ENCODE data around the gene FOXN3. TPM values are rescaled to one million over a fixed set of nuclear protein-coding genes. Genes with fewer than 3 reads are reported as not detected.

Gene FOXN3
- polyA plus RNA-seq, 1 donor (not counting 4 experiments of a cell fraction or from before 2014, with no cell fraction given) = 10.2 TPM

GRCh38 chr14:89428173-89428523 lies 11.1 kb upstream of the FOXN3 start:
- TF ChIP-seq EZH2 (IDR thresholded peaks at IDR 0.05; ENCODE audit: low read length) = no peak
- no peak for TF ChIP-seq CTCF (optimal IDR thresholded peaks at IDR 0.05 in 1 of 3, IDR thresholded peaks at IDR 0.05 in 1 of 3, conservative IDR thresholded peaks at IDR 0.05 in 1 of 3; ENCODE audit: extremely low read depth in 1 of 3, insufficient read depth in 2 of 3, low read length in 3 of 3)
- H3K4me2 ChIP-seq (ENCODE audit: control insufficient read depth, extremely low read depth, insufficient read depth, low read depth, low read length) = peak overlapping the region; percentile 74
- dilution Hi-C loops (cut with MboI; ENCODE audit: extremely low pct_ligation_motif_present, low sequenced_read_pairs) = no loop called here
- H3K36me3 ChIP-seq (ENCODE audit: control insufficient read depth in 2 of 2, extremely low read depth in 1 of 2, insufficient read depth in 2 of 2, low read length in 2 of 2) = no peaks in the 10 kb centered on the region
- H3K27me3 ChIP-seq (ENCODE audit: control insufficient read depth, extremely low read depth, insufficient read depth, low read length) = no peaks in the 10 kb centered on the region
- no peaks in the 10 kb centered on the region for H4K20me1 ChIP-seq (ENCODE audit: control insufficient read depth, extremely low read depth, insufficient read depth, low read length)
- peak overlapping the region; percentile 76 for H3K27ac ChIP-seq (ENCODE audit: control insufficient read depth, insufficient read depth, low read length)
- H3K79me2 ChIP-seq (ENCODE audit: control insufficient read depth, insufficient read depth, low read length) = no peaks in the 10 kb centered on the region
- DNase-seq (ENCODE audit: low read depth, low spot score) (no peak), FAIRE-seq (no peak)
- H3K9me1 ChIP-seq (ENCODE audit: control insufficient read depth, extremely low read depth, insufficient read depth, low read length) = no peaks in the 10 kb centered on the region
- H3K9ac ChIP-seq (ENCODE audit: control insufficient read depth, extremely low read depth, insufficient read depth, low read length) = no peak overlapping the region
- peak overlapping the region; percentile 37 for H2AFZ ChIP-seq (ENCODE audit: control insufficient read depth, low read length)
- peaks cover 44% of the 10 kb centered on the region for H3K4me1 ChIP-seq (ENCODE audit: control insufficient read depth, extremely low read depth, insufficient read depth, low read length)
- H3K9me3 ChIP-seq (ENCODE audit: control insufficient read depth, low read depth, low read length) = no peaks in the 10 kb centered on the region
- peak overlapping the region in 1 of 3 experiments; percentile 48 for H3K4me3 ChIP-seq (ENCODE audit: control insufficient read depth in 2 of 3, extremely low read depth in 1 of 3, insufficient read depth in 2 of 3, low read depth in 1 of 3, low read length in 3 of 3)

- Histone ChIP-seq H3K36me3 (ENCODE audit: control insufficient read depth in 2 of 2, extremely low read depth in 1 of 2, insufficient read depth in 2 of 2, low read length in 2 of 2) (no peaks in the 10 kb centered on the region), H3K27me3 (ENCODE audit: control insufficient read depth, extremely low read depth, insufficient read depth, low read length) (no peaks in the 10 kb centered on the region), H3K27ac (ENCODE audit: control insufficient read depth, insufficient read depth, low read length) (no peak overlapping the region), H3K4me2 (ENCODE audit: control insufficient read depth, extremely low read depth, insufficient read depth, low read depth, low read length) (peak overlapping the region; percentile 74), H3K9ac (ENCODE audit: control insufficient read depth, extremely low read depth, insufficient read depth, low read length) (no peak overlapping the region), H2AFZ (ENCODE audit: control insufficient read depth, low read length) (no peak overlapping the region), H3K9me1 (ENCODE audit: control insufficient read depth, extremely low read depth, insufficient read depth, low read length) (no peaks in the 10 kb centered on the region), H3K9me3 (ENCODE audit: control insufficient read depth, low read depth, low read length) (no peaks in the 10 kb centered on the region), H3K79me2 (ENCODE audit: control insufficient read depth, insufficient read depth, low read length) (no peaks in the 10 kb centered on the region), H3K4me1 (ENCODE audit: control insufficient read depth, extremely low read depth, insufficient read depth, low read length) (peaks cover 47% of the 10 kb centered on the region), H3K4me3 (ENCODE audit: control insufficient read depth in 2 of 3, extremely low read depth in 1 of 3, insufficient read depth in 2 of 3, low read depth in 1 of 3, low read length in 3 of 3) (no peak overlapping the region), H4K20me1 (ENCODE audit: control insufficient read depth, extremely low read depth, insufficient read depth, low read length) (no peaks in the 10 kb centered on the region)
- dilution Hi-C loops (cut with MboI; ENCODE audit: extremely low pct_ligation_motif_present, low sequenced_read_pairs) = no loop called here
- no peak for DNase-seq (ENCODE audit: low read depth, low spot score)
- FAIRE-seq = no peak
- TF ChIP-seq EZH2 (IDR thresholded peaks at IDR 0.05; ENCODE audit: low read length) (no peak), CTCF (optimal IDR thresholded peaks at IDR 0.05 in 1 of 3, IDR thresholded peaks at IDR 0.05 in 1 of 3, conservative IDR thresholded peaks at IDR 0.05 in 1 of 3; ENCODE audit: extremely low read depth in 1 of 3, insufficient read depth in 2 of 3, low read length in 3 of 3) (no peak)
These were observed 10.6 kb upstream of the FOXN3 start for GRCh38 chr14:89427426-89428172.
